SKM-1 (cell line): ENCODE measurements around the gene MRAP.
"Not testable (repeated sequence)": the region's sequence is repeated elsewhere in the genome, so short reads cannot be mapped to it uniquely, and the experiment has no call there.

Experiments
- DNase-seq: peaks from one replicate; lab custom pipeline; 2025; ENCODE audit not compliant: unreplicated experiment; lab: John Stamatoyannopoulos, UW

The MRAP gene

DNA sequence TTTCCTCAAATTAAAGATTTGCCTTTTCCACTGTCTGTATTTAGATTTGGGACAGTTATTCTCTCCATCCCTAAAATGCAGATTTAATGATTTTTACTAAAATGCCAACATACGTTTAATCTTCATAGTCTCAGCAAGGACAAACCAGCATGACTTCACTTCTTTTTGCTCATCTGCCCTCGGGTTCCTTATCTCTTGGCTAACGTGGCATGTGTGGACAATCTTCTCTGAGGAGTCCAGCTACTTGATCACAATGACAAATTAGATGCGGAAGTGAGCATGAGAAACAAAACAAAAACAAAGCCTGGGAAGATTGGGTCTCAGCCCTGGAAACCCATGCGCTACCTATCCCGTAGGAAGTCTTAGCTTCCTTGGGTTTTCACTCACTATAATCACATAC, 1.0 kb downstream of the MRAP start:
- no peak for DNase-seq

DNA sequence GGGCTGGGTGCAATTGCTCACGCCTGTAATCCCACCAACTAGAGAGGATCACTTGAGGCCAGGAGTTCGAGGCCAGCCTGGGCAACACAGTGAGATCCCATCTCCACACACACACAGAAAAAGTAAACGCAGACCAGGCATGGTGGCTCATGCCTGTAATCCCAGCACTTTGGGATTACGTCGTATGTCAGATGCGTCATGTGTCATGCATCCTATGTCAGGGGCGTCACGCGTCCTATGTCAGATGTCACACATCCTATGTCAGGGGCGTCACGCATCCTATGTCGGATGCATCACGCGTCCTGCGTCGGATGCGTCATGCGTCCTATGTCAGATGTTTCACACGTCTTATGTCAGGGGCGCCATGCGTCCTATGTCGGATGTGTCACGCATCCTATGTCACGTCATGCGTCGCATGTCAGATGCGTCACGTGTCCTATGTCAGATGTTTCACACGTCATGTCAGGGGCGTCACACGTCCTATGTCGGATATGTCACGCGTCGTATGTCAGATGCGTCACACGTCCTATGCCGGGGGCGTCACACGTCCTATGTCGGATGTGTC, 1.5 kb downstream of the MRAP start:
- DNase-seq: no peak

DNA sequence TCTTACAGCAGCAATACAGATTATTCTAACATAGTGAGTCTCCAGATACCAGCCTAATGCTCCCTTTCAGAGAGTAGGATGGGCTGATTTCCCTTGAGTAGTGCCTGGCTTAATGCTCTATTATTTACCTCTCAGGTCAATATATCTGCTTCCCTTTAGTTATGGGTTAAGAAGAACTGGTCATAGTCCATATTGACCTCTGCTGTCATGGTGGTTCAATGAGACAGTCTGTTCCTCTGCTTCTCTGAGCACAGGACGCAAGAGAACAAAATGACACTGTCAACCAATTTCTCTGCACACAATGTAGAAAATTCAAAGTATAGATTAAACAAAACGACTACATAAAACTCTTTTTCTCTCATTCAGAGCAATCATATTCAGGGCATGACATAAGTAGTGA, 2.9 kb downstream of the MRAP start:
- no peak for DNase-seq

- DNase-seq: no peak
Observed at GRCh38 chr21:32302560-32302959, 3.9 kb downstream of the MRAP start.

DNA sequence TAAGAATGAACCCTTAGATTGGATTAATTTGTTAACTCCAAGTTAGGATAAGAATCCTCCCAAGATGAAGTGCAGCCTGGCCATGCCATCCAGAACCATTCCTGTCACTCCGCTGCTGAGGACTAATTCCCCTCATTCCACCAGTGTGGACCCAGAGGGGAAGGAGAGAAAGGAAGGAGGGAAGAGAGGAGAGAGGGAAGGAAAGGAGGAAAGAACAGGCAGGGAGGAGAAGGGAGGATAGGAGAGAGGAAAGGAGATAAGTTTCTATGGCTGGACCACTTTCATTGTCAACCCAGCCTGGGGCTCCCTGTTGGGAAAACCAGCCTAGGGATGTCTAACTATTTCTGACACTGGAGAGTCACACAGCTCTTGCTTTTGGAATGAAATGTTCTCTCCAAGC, 4.7 kb downstream of the MRAP start:
- DNase-seq: no peak

GRCh38 chr21:32304998-32305397, 6.3 kb downstream of the MRAP start:
- DNase-seq: no peak

GRCh38 chr21:32306021-32306780, 7.5 kb downstream of the MRAP start:
- DNase-seq: no peak

- DNase-seq: no peak
Observed at GRCh38 chr21:32307706-32308105, 9.1 kb downstream of the MRAP start.

- DNase-seq: no peak
Observed at GRCh38 chr21:32308696-32309095, 10.0 kb downstream of the MRAP start.

- no peak for DNase-seq
Observed at GRCh38 chr21:32309906-32310460, 11.3 kb downstream of the MRAP start.

- not testable (repeated sequence) for DNase-seq
Observed at GRCh38 chr21:32310976-32311375, 12.3 kb downstream of the MRAP start.

- DNase-seq: no peak
Observed at GRCh38 chr21:32311621-32312020, 13.0 kb downstream of the MRAP start.

DNA sequence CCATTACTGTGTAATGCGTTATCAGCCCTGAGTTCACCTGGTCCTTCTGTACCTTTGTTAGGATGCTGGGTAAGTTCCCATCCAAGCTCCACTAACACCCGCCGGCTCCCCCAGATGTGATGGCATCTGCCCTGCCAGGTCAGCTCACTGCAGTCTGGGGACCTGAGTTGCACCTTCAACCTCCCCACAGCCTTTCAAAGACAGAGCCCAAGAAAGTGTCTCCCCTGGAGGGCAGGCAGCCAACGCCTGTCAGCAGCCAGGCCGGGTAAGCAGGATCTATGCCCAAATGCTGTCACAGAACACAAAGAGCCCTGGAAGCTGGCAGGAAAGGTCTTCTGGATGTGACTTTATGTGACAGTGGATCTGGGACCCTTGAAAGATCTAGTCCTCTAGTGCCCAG, 13.7 kb downstream of the MRAP start:
- no peak for DNase-seq

GRCh38 chr21:32312976-32313375, 14.3 kb downstream of the MRAP start:
- no peak for DNase-seq

DNA sequence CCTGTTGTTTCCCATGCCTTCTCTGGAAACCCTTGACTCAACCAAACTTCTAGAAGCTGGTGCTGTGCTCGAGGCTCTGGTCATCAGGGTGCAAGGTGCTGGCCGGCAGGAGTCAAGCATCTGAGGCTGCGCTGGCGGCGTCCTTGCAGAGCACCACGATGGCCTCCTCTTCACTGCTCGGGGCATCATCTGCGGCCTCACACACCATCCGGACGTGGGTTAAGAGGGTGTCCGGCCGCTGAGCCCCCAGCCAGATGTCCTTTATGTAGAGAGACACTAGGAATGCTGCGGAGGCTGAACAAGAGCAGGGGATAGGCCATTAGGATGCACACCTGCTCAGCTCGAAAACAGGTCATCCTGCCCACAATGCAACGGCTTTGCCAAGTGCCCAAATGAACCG, 16.2 kb downstream of the MRAP start:
- no peak for DNase-seq

- no peak for DNase-seq
Observed at GRCh38 chr21:32315511-32316281, 17.0 kb downstream of the MRAP start.

- DNase-seq: no peak
Observed at GRCh38 chr21:32316361-32317215, 17.9 kb downstream of the MRAP start.

DNA sequence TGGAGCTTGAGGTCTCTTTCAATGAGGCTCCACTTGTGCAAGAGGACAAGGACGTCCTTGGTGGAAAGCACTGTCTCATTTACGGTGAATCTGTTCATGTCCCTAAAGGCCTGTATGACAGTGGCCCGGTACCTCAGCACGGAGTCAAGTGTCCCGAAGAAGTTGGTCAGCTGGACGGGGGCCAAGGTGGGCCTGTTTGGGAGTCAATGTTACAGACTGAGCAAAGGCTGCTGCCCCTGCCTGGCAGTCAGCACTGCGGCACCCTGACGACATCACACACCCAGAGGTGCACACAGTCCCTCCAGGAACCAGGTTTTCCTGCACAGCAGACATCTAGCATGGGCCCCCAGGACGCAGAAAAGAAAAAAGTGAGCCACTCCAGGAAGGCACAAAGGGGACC, 19.1 kb downstream of the MRAP start:
- no peak for DNase-seq

GRCh38 chr21:32319012-32319411, 20.4 kb downstream of the MRAP start:
- DNase-seq: no peak

GRCh38 chr21:32320059-32320458, 21.4 kb downstream of the MRAP start:
- DNase-seq: no peak

DNA sequence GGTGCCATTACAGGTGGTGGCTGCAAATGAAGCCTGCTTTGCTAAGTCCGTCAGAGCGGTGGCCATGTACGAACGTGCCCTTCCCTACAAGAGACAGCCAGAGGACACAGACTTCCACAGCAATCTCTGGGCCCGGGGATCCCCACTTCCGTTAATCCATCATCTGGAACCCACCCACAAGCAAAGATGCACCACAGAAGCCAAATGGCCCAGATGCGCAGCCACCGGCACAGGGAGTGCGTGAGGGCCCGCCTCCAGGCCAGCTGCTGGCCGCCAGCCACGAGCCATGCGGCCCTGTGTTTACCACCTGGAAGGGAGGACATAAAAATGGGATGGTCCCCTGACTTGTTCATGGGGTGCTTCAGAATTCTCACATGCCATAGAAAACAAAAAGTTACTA, 22.1 kb downstream of the MRAP start:
- DNase-seq: no peak
